NCI-H2196 (cell line): ENCODE data around the gene TCEANC2.

Experiments used
- DNase-seq: peaks from one replicate; lab custom pipeline; 2025; ENCODE audit not compliant: unreplicated experiment; lab: John Stamatoyannopoulos, UW

Gene TCEANC2

GRCh38 chr1:54112027-54112426, 58.6 kb downstream of the TCEANC2 start:
- no peak for DNase-seq

GRCh38 chr1:54112705-54113368, 59.4 kb downstream of the TCEANC2 start:
- no peak for DNase-seq

GRCh38 chr1:54114001-54114400, 60.6 kb downstream of the TCEANC2 start:
- DNase-seq: no peak

GRCh38 chr1:54114955-54115354, 61.5 kb downstream of the TCEANC2 start:
- no peak for DNase-seq

GRCh38 chr1:54115520-54115919, 62.1 kb downstream of the TCEANC2 start:
- DNase-seq: no peak

- DNase-seq: no peak
These were observed 64.6 kb downstream of the TCEANC2 start for GRCh38 chr1:54117815-54118563.

GRCh38 chr1:54118704-54119103, 65.3 kb downstream of the TCEANC2 start:
- DNase-seq: no peak

GRCh38 chr1:54120018-54120697, 66.8 kb downstream of the TCEANC2 start:
- no peak for DNase-seq

- no peak for DNase-seq
These were observed 67.5 kb downstream of the TCEANC2 start for GRCh38 chr1:54120698-54121481.

GRCh38 chr1:54121482-54122134, 68.2 kb downstream of the TCEANC2 start:
- DNase-seq: peak; percentile 52

- no peak for DNase-seq
These were observed 68.8 kb downstream of the TCEANC2 start for GRCh38 chr1:54122135-54122751.

GRCh38 chr1:54122992-54123391, 69.6 kb downstream of the TCEANC2 start:
- no peak for DNase-seq

GRCh38 chr1:54124472-54124871, 71.1 kb downstream of the TCEANC2 start:
- DNase-seq: peak; percentile 72

GRCh38 chr1:54124906-54125305, 71.5 kb downstream of the TCEANC2 start:
- DNase-seq: no peak

GRCh38 chr1:54125386-54126070, 72.1 kb downstream of the TCEANC2 start:
- DNase-seq: peak; percentile 35

- DNase-seq: no peak
These were observed 72.9 kb downstream of the TCEANC2 start for GRCh38 chr1:54126271-54126815.

GRCh38 chr1:54127594-54128300, 74.3 kb downstream of the TCEANC2 start:
- DNase-seq: no peak

GRCh38 chr1:54129858-54130257, 76.5 kb downstream of the TCEANC2 start:
- no peak for DNase-seq

- no peak for DNase-seq
These were observed 78.0 kb downstream of the TCEANC2 start for GRCh38 chr1:54131419-54131818.
